H1 (cell line): ENCODE data around the gene IL13RA1. TPM values are rescaled to one million over a fixed set of nuclear protein-coding genes. Genes with fewer than 3 reads are reported as not detected.

Source experiments
- CTCF ChIA-PET: fragments of 300-600 bp; sonication (Branson Sonifier 250); formaldehyde crosslinking; loops from one replicate; lab custom pipeline; 2021; ENCODE audit not compliant: partially characterized antibody; lab: Charles Lee
- POLR2A ChIA-PET: fragments of 300-600 bp; sonication (Branson Sonifier 250); formaldehyde crosslinking; loops from one replicate; lab custom pipeline; 2021; ENCODE audit warnings: inconsistent platforms; ENCODE audit not compliant: partially characterized antibody; lab: Charles Lee
- DNase-seq, 2 experiments: peaks; one replicate each; pipeline versions ENCODE4 v3.0.0 to v3.0.0-alpha.2; 2010 to 2022; ENCODE audit warnings: low spot score in 2 of 2, low read depth in 1 of 2, mixed read lengths in 1 of 2
- FAIRE-seq: peaks from 2 replicates; lab custom pipeline; 2011; peaks lifted over from hg19 to GRCh38; lab: Jason Lieb, UNC
- H2AFZ ChIP-seq: 2 replicates; pipeline ENCODE4 v1.8.1; 2012; ENCODE audit warnings: low read length, inconsistent platforms
- H2AK5ac ChIP-seq: 2 replicates; pipeline ENCODE4 v1.6.1; 2013; ENCODE audit warnings: low read depth, low read length
- H2BK120ac ChIP-seq: replicated peaks from 2 replicates; pipeline ENCODE3; 2013; ENCODE audit warnings: low read depth, low read length, inconsistent platforms
- H2BK12ac ChIP-seq: 2 replicates; pipeline ENCODE4 v1.6.1; 2013; ENCODE audit warnings: low read depth, low read length
- H2BK15ac ChIP-seq: 2 replicates; pipeline ENCODE4 v1.6.1; 2013; ENCODE audit warnings: low read length
- H2BK20ac ChIP-seq: 2 replicates; pipeline ENCODE4 v1.6.1; 2013; ENCODE audit warnings: low read length
- H2BK5ac ChIP-seq: 2 replicates; pipeline ENCODE4 v1.6.1; 2013; ENCODE audit warnings: low read depth, low read length
- H3K14ac ChIP-seq: 2 replicates; pipeline ENCODE4 v1.6.1; 2013; ENCODE audit warnings: inconsistent platforms; ENCODE audit not compliant: insufficient read length
- H3K18ac ChIP-seq: 2 replicates; pipeline ENCODE4 v1.6.1; 2013; ENCODE audit warnings: low read length; ENCODE audit errors: extremely low read depth
- H3K23ac ChIP-seq: 2 replicates; pipeline ENCODE4 v1.6.1; 2013; ENCODE audit warnings: inconsistent platforms; ENCODE audit not compliant: insufficient read length
- H3K23me2 ChIP-seq: 2 replicates; pipeline ENCODE4 v1.6.1; 2013; ENCODE audit warnings: low read depth, low read length
- H3K27ac ChIP-seq: 2 replicates; pipeline ENCODE4 v1.6.1; 2011; ENCODE audit warnings: low read depth, low read length, inconsistent platforms
- H3K27me3 ChIP-seq, 4 experiments: replicated peaks in 1 of 4; 1 replicate in 1 of 4; 2 replicates in 3 of 4; pipeline versions ENCODE4 v1.6.1 to v1.8.1; 2011 to 2013; ENCODE audit warnings: low read length in 3 of 4, mild to moderate bottlenecking in 3 of 4, inconsistent platforms in 2 of 4, mixed read lengths in 2 of 4, moderate library complexity in 1 of 4; ENCODE audit not compliant: control insufficient read depth in 3 of 4, insufficient read depth in 3 of 4; ENCODE audit errors: extremely low read depth in 1 of 4
- H3K36me3 ChIP-seq, 4 experiments: 2 replicates each; pipeline versions ENCODE4 v1.6.1 to v1.8.1; 2011 to 2013; ENCODE audit warnings: mild to moderate bottlenecking in 4 of 4, low read length in 3 of 4, moderate library complexity in 2 of 4, control low read depth in 1 of 4, inconsistent platforms in 1 of 4; ENCODE audit not compliant: insufficient read depth in 4 of 4, control insufficient read depth in 2 of 4
- H3K4ac ChIP-seq: replicated peaks from 2 replicates; pipeline ENCODE3; 2013; ENCODE audit warnings: low read length, low read depth, mixed read lengths, inconsistent platforms; ENCODE audit not compliant: insufficient read length
- H3K4me1 ChIP-seq, 4 experiments: replicated peaks in 1 of 4; 1 replicate in 1 of 4; 2 replicates in 3 of 4; pipeline versions ENCODE4 v1.6.1 to v1.8.1; 2011 to 2013; ENCODE audit warnings: low read length in 3 of 4, inconsistent platforms in 2 of 4, mixed read lengths in 1 of 4; ENCODE audit not compliant: insufficient read depth in 4 of 4, control insufficient read depth in 3 of 4
- H3K4me2 ChIP-seq, 2 experiments: 2 replicates each; pipeline versions ENCODE4 v1.6.1 to v1.8.1; 2011 to 2013; ENCODE audit warnings: low read depth in 2 of 2, low read length in 2 of 2, control low read depth in 1 of 2, inconsistent platforms in 1 of 2, mild to moderate bottlenecking in 1 of 2; ENCODE audit not compliant: insufficient read depth in 1 of 2
- H3K4me3 ChIP-seq, 4 experiments: fragments of 200-600, 300-600 bp in 1 of 4; sonication (generic), shearing (Covaris generic), sonication (Bioruptor Twin) in 1 of 4; 2 replicates each; pipeline versions ENCODE4 v1.5.1 to v1.8.1; 2011 to 2016; ENCODE audit warnings: low read length in 4 of 4, low read depth in 3 of 4, control low read depth in 2 of 4, inconsistent platforms in 2 of 4, mild to moderate bottlenecking in 2 of 4, mixed read lengths in 1 of 4, moderate library complexity in 1 of 4; ENCODE audit not compliant: insufficient read depth in 2 of 4; ENCODE audit errors: extremely low read depth in 1 of 4
- H3K56ac ChIP-seq: replicated peaks from 2 replicates; pipeline ENCODE3; 2013; ENCODE audit warnings: low read depth, mild to moderate bottlenecking, mixed read lengths, low read length, inconsistent platforms; ENCODE audit not compliant: insufficient read length
- H3K79me1 ChIP-seq: 2 replicates; pipeline ENCODE4 v1.6.1; 2013; ENCODE audit warnings: low read depth, low read length, control low read depth
- H3K79me2 ChIP-seq, 2 experiments: 2 replicates each; pipeline versions ENCODE4 v1.6.1 to v1.8.1; 2012 to 2013; ENCODE audit warnings: low read length in 2 of 2, mild to moderate bottlenecking in 2 of 2, inconsistent platforms in 1 of 2; ENCODE audit not compliant: insufficient read depth in 2 of 2, control insufficient read depth in 1 of 2
- H3K9ac ChIP-seq, 4 experiments: replicated peaks in 1 of 4; 1 replicate in 1 of 4; 2 replicates in 3 of 4; pipeline versions ENCODE4 v1.6.1 to v1.8.1; 2011 to 2013; ENCODE audit warnings: low read depth in 3 of 4, low read length in 3 of 4, control low read depth in 2 of 4, mild to moderate bottlenecking in 2 of 4, moderate library complexity in 2 of 4, inconsistent platforms in 1 of 4; ENCODE audit errors: extremely low read depth in 1 of 4
- H3K9me3 ChIP-seq, 2 experiments: 2 replicates each; pipeline versions ENCODE4 v1.6.1 to v1.8.1; 2012 to 2013; ENCODE audit warnings: mild to moderate bottlenecking in 2 of 2, moderate library complexity in 2 of 2, control low read depth in 1 of 2, inconsistent platforms in 1 of 2, low read depth in 1 of 2, low read length in 1 of 2, mixed read lengths in 1 of 2; ENCODE audit not compliant: insufficient read depth in 2 of 2
- H4K20me1 ChIP-seq, 2 experiments: replicated peaks in 1 of 2; 2 replicates each; pipeline versions ENCODE3 to v1.8.1; 2011 to 2013; ENCODE audit warnings: inconsistent platforms in 2 of 2, low read length in 2 of 2, mild to moderate bottlenecking in 1 of 2; ENCODE audit not compliant: insufficient read depth in 2 of 2, control insufficient read depth in 1 of 2
- H4K5ac ChIP-seq: 2 replicates; pipeline ENCODE4 v1.6.1; 2013; ENCODE audit warnings: low read length, low read depth, mixed read lengths, inconsistent platforms; ENCODE audit not compliant: insufficient read length
- H4K8ac ChIP-seq: 2 replicates; pipeline ENCODE4 v1.8.0; 2013; ENCODE audit warnings: mild to moderate bottlenecking, moderate library complexity, low read length, inconsistent platforms; ENCODE audit not compliant: insufficient read depth; ENCODE audit errors: extremely low read depth
- H4K91ac ChIP-seq: replicated peaks from 2 replicates; pipeline ENCODE3; 2013; ENCODE audit warnings: low read length, mixed read lengths, inconsistent platforms; ENCODE audit not compliant: insufficient read length
- EGR1 ChIP-seq: IDR thresholded peaks from 2 replicates; pipeline ENCODE4 v1.6.1; 2011; ENCODE audit warnings: low read depth, low read length, borderline replicate concordance
- KDM4A ChIP-seq: IDR thresholded peaks from one replicate; pipeline ENCODE4 v1.7.1; 2012; ENCODE audit warnings: low read depth, mild to moderate bottlenecking, moderate library complexity, low read length, inconsistent platforms; ENCODE audit not compliant: severe bottlenecking
- RBBP5 ChIP-seq: IDR thresholded peaks from 2 replicates; pipeline ENCODE4 v1.7.1; 2012; ENCODE audit warnings: low read depth, mild to moderate bottlenecking, inconsistent platforms, low read length, moderate library complexity, borderline replicate concordance
- SP1 ChIP-seq: IDR thresholded peaks from 2 replicates; pipeline ENCODE4 v1.6.1; 2011; ENCODE audit warnings: low read depth, low read length
- ZNF274 ChIP-seq: IDR thresholded peaks from 2 replicates; pipeline ENCODE4 v1.7.0; 2012; ENCODE audit warnings: low read length, borderline replicate concordance; ENCODE audit errors: extremely low read depth
- WGBS, 2 experiments: shearing (Covaris generic) in 1 of 2; methylation state at CpG; one replicate each; pipeline versions ENCODE4 v1.1.6 to v1.1.7; 2013 to 2015; ENCODE audit warnings: low lambda C conversion rate in 2 of 2, mixed read lengths in 2 of 2, inconsistent platforms in 1 of 2, low coverage in 1 of 2, missing lambda C conversion rate in 1 of 2; ENCODE audit not compliant: insufficient replicate concordance in 2 of 2, insufficient coverage in 1 of 2, insufficient read length in 1 of 2; ENCODE audit errors: extremely low coverage in 1 of 2, missing lambda C conversion rate in 1 of 2; 5-methylcytosine and 5-hydroxymethylcytosine counted together
- polyA plus RNA-seq, 7 experiments: library from polyadenylated mRNA; depleted of rRNA in 3 of 7; stranded (reverse) in 5 of 7; unstranded in 2 of 7; fragments of >200 nt in 5 of 7; fragments of 200-250 nt in 2 of 7; gene quantifications; 1 replicate in 5 of 7; 2 replicates in 1 of 7; 4 replicates in 1 of 7; pipeline versions ENCODE4 v1.2.1 to v1.2.3, GENCODE V29; 2011 to 2013; ENCODE audit warnings: missing spikeins in 2 of 7, mixed read lengths in 2 of 7
- total RNA-seq: library from RNA; stranded (reverse); fragmentation: NEBNext Ultra II Directional; extraction: Animal tissue kit (Norgen Biotek cat#: 25700); gene quantifications from 2 replicates; pipeline ENCODE4 v1.2.1, GENCODE V29; 2021
- TF ChIP-seq, protein P1 (sequence below): IDR thresholded peaks from 2 replicates; pipeline ENCODE4 v1.6.1; 2011; ENCODE audit warnings: low read length, improper control_type of control experiment
- TF ChIP-seq, protein P2 (sequence below): IDR thresholded peaks from 2 replicates; pipeline ENCODE4 v1.6.1; 2012; ENCODE audit warnings: low read length, inconsistent platforms

Gene IL13RA1
- total and polyA plus RNA-seq, 2 of the 8 experiments (the other 6 are each of a cell fraction or from before 2014, with no cell fraction given) = 3.3 to 9.4 TPM

DNA sequence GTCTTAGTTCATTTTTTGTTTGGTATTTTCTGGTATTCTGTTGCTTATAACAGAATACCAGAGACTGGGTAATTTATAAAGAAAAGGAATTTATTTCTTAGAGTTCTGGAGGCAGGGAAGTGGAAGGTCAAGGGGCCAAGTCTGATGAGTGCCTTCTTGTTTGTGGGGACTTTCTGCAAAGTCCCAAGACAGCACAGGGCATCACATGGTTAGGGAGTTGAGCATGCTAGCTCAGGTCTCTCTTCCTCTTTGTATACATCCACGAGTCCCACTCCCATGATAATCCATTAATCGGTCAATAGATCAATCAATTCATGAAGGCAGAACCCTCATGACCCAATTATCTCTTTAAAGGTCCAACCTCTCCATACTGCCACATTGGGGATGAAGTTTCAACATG, 31.1 kb downstream of the IL13RA1 start:
- no peaks in the 10 kb centered on the region for H3K79me1 ChIP-seq

More for the DNA sequence above, 31.1 kb downstream of the IL13RA1 start:
- no peak overlapping the region for H3K23ac ChIP-seq
- H3K4me2 ChIP-seq = no peak overlapping the region
- H2AK5ac ChIP-seq = no peak overlapping the region
- no peak overlapping the region for H2BK120ac ChIP-seq
- TF ChIP-seq KDM4A (no peak), ZNF274 (no peak), SP1 (no peak), EGR1 (no peak), RBBP5 (no peak)
- TF ChIP-seq, protein P1, sequence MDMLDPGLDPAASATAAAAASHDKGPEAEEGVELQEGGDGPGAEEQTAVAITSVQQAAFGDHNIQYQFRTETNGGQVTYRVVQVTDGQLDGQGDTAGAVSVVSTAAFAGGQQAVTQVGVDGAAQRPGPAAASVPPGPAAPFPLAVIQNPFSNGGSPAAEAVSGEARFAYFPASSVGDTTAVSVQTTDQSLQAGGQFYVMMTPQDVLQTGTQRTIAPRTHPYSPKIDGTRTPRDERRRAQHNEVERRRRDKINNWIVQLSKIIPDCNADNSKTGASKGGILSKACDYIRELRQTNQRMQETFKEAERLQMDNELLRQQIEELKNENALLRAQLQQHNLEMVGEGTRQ = no peak
- TF ChIP-seq, protein P2, sequence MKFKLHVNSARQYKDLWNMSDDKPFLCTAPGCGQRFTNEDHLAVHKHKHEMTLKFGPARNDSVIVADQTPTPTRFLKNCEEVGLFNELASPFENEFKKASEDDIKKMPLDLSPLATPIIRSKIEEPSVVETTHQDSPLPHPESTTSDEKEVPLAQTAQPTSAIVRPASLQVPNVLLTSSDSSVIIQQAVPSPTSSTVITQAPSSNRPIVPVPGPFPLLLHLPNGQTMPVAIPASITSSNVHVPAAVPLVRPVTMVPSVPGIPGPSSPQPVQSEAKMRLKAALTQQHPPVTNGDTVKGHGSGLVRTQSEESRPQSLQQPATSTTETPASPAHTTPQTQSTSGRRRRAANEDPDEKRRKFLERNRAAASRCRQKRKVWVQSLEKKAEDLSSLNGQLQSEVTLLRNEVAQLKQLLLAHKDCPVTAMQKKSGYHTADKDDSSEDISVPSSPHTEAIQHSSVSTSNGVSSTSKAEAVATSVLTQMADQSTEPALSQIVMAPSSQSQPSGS = no peak
- no peak overlapping the region for H2BK12ac ChIP-seq
- DNase-seq (no peak), FAIRE-seq (no peak)
- no peak overlapping the region for H3K14ac ChIP-seq
- no peaks in the 10 kb centered on the region for H4K20me1 ChIP-seq
- H3K27ac ChIP-seq = no peak overlapping the region
- CTCF ChIA-PET = no interaction called here
- H3K23me2 ChIP-seq = no peaks in the 10 kb centered on the region
- H3K9me3 ChIP-seq = no peaks in the 10 kb centered on the region
- H2AFZ ChIP-seq = no peak overlapping the region
- no peak overlapping the region for H3K4ac ChIP-seq
- H2BK15ac ChIP-seq = no peak overlapping the region
- no peak overlapping the region for H3K56ac ChIP-seq
- no peak overlapping the region for H4K5ac ChIP-seq
- H3K36me3 ChIP-seq = no peaks in the 10 kb centered on the region
- no peak overlapping the region for H4K91ac ChIP-seq
- no peak overlapping the region for H4K8ac ChIP-seq
- H3K79me2 ChIP-seq = no peaks in the 10 kb centered on the region
- no peak overlapping the region for H3K9ac ChIP-seq
- H2BK20ac ChIP-seq = no peak overlapping the region
- H3K27me3 ChIP-seq = no peaks in the 10 kb centered on the region
- WGBS, 2 experiments = 88% methylated on average over 2 of the region's 2 CpGs; no CpG with 5 or more reads in 1 of the 2 experiments
- no peaks in the 10 kb centered on the region for H3K4me1 ChIP-seq
- H2BK5ac ChIP-seq = no peak overlapping the region
- no peak overlapping the region for H3K18ac ChIP-seq
- POLR2A ChIA-PET = no interaction called here
- H3K4me3 ChIP-seq = no peak overlapping the region
